ENCODE data around the gene VTA1.
"Not testable (repeated sequence)": the region's sequence is repeated elsewhere in the genome, so short reads cannot be mapped to it uniquely, and the experiment has no call there.

The VTA1 gene

DNA sequence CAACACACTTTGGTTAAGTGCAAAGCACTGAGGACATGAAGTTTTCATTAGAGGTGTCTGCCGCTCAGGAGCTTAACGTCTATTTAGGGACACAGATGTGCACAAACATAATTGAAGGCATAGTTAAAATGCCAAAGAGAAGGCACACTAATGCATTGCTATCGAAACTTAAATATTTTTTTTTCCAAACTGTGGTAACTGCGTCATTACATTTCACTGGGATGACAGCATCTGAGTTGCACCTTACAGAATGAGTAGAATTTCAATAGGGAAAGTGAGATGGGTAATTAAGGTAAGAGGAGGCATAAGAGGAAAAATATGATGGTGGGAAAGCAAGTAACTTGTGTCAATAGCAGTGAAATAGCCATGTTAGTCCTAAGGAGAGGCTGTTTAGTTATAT is 79.7 kb downstream of the VTA1 start:
- Histone ChIP-seq H4K20me1 (no peaks in the 10 kb centered on the region), H3K9ac (no peak overlapping the region), H3K27ac (no peak overlapping the region), H3K27me3 (no peaks in the 10 kb centered on the region), H3K36me3 (peaks cover 0 to 11% (median 0%) of the 10 kb centered on the region in 11 experiments; a peak in 4 of 22 replicates), H3K4me1 (no peaks in the 10 kb centered on the region), H3K9me3 (replicated peaks in 1 of 11) (peaks cover 0 to 22% (median 0%) of the 10 kb centered on the region in 11 experiments; a peak in 4 of 22 replicates), H3K4me2 (no peak overlapping the region), H3K4me3 (no peak overlapping the region)
- no peak for TF ChIP-seq Cebpa-rat (IDR thresholded peaks at IDR 0.05)

DNA sequence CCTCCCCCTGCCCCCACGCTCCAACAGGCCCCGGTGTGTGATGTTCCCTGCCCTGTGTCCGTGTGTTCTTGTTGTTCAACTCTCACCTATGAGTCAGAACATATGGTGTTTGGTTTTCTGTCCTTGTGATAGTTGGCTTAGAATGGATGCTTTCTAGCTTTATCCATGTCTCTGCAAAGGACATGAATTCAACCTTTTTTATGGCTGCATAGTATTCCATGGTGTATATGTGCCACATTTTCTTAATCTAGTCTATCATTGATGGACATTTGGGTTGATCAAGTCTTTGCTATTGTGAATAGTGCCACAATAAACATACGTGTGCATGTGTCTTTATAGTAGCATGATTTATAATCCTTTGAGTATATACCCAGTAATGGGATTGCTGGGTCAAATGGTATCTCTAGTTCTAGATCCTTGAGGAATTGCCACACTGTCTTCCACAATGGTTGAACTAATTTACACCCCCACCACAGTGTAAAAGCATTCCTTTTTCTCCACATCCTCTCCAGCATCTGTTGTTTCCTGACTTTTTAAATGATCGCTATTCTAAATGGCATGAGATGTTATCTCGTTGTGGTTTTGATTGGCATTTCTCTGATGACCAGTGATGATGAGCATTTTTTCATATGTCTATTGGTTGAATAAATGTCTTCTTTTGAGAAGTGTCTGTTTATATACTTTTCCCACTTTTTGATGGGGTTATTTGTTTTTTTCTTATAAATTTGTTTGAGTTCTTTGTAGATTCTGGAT is 82.6 kb downstream of the VTA1 start:
- H3K9ac ChIP-seq, H3K36me3 ChIP-seq, H4K20me1 ChIP-seq, H3K27me3 ChIP-seq, H3K27ac ChIP-seq, H3K4me1 ChIP-seq, H3K4me2 ChIP-seq, H3K4me3 ChIP-seq: not testable (repeated sequence)
- H3K9me3 ChIP-seq (replicated peaks in 1 of 11) = peaks cover 0 to 22% (median 0%) of the 10 kb centered on the region in 11 experiments; a peak in 4 of 22 replicates

DNA sequence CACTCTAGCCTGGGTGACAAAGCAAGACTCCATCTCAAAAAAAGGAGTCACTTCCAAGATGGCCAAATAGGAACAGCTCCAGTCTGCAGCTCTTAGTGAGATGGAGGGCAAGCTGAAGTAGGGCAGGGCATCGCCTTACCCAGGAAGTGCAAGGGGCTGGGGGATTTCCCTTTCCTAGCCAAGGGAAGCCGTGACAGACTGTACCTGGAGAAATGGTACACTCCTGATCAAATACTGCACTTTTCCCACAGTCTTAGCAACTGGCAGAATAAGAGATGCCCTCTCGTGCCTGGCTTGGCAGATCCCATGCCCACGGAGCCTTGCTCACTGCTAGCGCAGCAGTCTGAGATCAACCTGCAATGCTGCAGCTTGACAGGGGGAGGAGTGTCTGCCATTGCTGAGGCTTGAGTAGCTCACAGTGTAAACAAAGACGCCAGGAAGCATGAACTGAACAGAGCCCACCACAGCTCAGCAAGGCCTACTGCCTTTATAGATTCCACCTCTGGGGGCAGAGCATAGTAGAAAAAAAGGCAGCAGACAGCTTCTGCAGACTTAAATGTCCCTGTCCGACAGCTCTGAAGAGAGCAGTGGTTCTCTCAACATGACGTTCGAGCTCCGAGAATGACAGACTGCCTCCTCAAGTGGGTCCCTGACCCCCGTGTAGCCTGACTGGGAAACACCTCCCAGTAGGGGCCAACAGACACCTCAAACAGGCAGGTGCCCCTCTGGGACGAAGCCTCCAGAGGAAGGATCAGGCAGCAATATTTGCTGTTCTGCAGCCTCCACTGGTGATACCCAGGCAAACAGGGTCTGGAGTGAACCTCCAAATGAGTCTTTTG is 85.4 kb downstream of the VTA1 start:
- not testable (repeated sequence) for H4K20me1 ChIP-seq, H3K4me2 ChIP-seq, H3K27ac ChIP-seq, H3K9ac ChIP-seq, H3K4me3 ChIP-seq, H3K27me3 ChIP-seq, H3K36me3 ChIP-seq, H3K4me1 ChIP-seq
- H3K9me3 ChIP-seq (replicated peaks in 1 of 11) = peaks cover 0 to 18% (median 0%) of the 10 kb centered on the region in 11 experiments; a peak in 4 of 22 replicates

DNA sequence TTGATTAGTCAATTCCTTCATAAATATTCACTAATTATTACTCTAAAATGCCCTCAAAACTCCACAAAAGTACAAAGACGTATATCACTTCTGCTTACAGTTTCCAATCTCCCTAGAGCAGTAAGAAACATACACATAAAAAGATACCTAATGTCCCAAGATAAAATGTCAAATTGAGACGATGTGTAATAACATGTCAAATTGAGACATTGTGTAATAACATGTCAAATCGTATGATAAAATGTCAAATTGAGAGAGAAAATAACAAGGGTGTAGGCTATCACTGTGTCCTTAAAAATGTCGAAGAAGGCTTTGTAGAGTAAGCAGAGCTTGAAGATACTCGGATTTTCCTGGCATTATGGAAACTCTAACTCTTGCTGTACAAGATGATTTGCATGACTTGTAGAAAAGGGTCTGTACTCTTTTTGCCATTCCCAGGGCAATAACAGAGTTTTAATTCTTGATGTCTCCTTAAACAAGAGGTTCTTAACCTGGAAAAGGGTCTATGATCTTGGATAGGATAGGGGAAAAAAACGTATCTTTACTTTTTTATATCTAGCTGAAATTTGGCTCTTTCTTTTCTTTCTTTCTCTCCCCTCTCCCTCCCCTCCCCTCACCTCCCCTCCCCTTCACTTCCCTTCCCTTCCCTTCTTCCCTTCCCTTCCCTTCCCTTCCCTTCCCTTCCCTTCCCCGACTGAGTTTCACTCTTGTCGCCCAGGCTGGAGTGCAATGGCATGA is 87.1 kb downstream of the VTA1 start:
- Histone ChIP-seq H3K9me3 (replicated peaks in 1 of 11) (peaks cover 0 to 7% (median 0%) of the 10 kb centered on the region in 11 experiments; a peak in 2 of 22 replicates), H3K36me3 (no peaks in the 10 kb centered on the region), H3K27me3 (no peaks in the 10 kb centered on the region), H3K4me3 (no peak overlapping the region), H3K4me1 (no peaks in the 10 kb centered on the region), H4K20me1 (no peaks in the 10 kb centered on the region), H3K27ac (no peak overlapping the region), H3K4me2 (no peak overlapping the region), H3K9ac (no peak overlapping the region)
- TF ChIP-seq Cebpa-rat (IDR thresholded peaks at IDR 0.05) = no peak

DNA sequence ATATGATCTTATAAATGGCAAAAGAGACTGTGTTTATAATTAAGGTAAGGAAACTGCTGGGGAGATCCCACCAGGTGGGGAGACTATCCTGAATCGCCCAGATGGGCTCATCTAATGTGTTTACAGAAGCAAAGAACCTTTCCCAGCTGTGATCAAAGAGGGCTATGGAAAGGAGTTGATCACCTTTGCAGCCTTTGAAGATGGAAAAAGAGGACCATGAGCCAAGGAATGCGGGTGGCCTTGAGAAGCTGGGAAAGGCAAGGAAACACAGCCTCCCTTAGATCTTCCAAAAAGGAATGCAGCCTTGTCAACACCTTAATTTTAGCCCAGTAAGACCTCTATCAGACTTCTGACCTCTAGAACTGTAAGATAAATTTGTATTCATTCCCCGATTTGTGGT is 88.2 kb downstream of the VTA1 start:
- H3K4me3 ChIP-seq = no peak overlapping the region
- no peak for TF ChIP-seq Cebpa-rat (IDR thresholded peaks at IDR 0.05)
- no peak overlapping the region for H3K27ac ChIP-seq
- no peaks in the 10 kb centered on the region for H4K20me1 ChIP-seq
- no peaks in the 10 kb centered on the region for H3K27me3 ChIP-seq
- H3K4me1 ChIP-seq = no peaks in the 10 kb centered on the region
- no peak overlapping the region for H3K9ac ChIP-seq
- H3K9me3 ChIP-seq (replicated peaks in 1 of 11) = no peaks in the 10 kb centered on the region
- no peaks in the 10 kb centered on the region for H3K36me3 ChIP-seq
- H3K4me2 ChIP-seq = no peak overlapping the region

DNA sequence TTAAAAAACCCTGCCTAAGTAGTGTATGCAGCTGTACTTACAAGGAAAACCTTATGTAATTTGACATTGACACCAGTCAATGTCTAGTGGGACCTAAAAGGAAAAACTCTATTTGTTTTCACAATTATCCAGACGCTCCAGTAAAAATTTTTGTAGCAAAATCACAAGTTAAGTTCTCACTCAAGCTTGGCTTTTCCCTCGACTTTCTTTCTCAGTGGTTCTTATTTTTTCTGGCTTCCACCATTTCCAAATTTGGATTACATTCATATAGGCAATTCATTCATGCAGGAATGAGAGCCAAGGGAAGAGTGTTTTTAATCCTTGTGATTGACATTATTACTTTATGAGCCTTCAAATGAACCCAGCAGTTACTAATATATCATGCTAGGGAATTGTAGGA is 88.7 kb downstream of the VTA1 start:
- Histone ChIP-seq H3K36me3 (no peaks in the 10 kb centered on the region), H4K20me1 (no peaks in the 10 kb centered on the region), H3K27ac (no peak overlapping the region), H3K27me3 (no peaks in the 10 kb centered on the region), H3K4me2 (no peak overlapping the region), H3K9ac (no peak overlapping the region), H3K4me3 (no peak overlapping the region), H3K9me3 (replicated peaks in 1 of 11) (no peaks in the 10 kb centered on the region), H3K4me1 (peaks cover 0 to 5% (median 0%) of the 10 kb centered on the region in 10 experiments; a peak in 4 of 20 replicates)
- no peak for TF ChIP-seq Cebpa-rat (IDR thresholded peaks at IDR 0.05)

DNA sequence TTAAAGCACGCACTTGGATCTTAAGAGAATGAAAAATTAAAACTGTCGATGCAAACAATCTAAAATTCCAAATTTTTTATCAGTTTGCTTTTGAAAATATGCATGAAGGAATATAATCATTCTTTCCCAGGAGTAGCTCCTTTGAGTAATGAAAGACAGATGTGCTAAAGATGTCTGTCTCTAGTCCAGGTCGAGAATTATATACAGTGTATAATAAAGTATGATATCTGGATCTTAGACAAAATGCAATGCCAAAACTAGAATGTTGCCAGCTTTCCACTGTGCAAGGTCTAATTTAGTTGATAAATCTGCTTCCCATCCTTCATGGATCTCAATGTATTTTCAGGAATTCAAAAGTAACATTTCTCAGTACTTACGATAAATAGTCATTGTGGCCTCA is 89.6 kb downstream of the VTA1 start:
- Histone ChIP-seq H3K4me1 (peaks cover 0 to 13% (median 0%) of the 10 kb centered on the region in 10 experiments; a peak in 4 of 20 replicates), H3K4me2 (no peak overlapping the region), H3K36me3 (no peaks in the 10 kb centered on the region), H4K20me1 (no peaks in the 10 kb centered on the region), H3K9me3 (replicated peaks in 1 of 11) (no peaks in the 10 kb centered on the region), H3K27me3 (no peaks in the 10 kb centered on the region), H3K4me3 (no peak overlapping the region), H3K27ac (no peak overlapping the region), H3K9ac (no peak overlapping the region)
- TF ChIP-seq Cebpa-rat (IDR thresholded peaks at IDR 0.05) = no peak

DNA sequence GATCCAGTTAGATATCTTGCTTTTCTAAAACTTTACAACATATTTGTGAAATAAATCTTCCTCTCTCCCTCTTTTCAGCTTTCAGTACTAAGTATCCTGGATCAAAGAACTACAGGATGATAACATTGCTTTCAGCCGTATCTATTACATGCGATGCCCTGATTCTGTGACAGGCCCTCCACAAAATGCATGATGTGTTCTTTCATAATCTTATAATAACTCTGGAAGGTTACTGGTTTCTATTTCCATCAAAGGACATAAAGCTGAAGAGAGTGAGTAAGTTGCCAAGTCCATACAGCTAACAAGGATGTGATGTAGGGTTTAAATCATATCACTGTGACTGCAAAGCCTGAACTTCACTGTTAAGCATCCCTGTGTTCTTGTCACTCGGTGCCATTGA is 91.8 kb downstream of the VTA1 start:
- H3K4me1 ChIP-seq = peaks cover 0 to 13% (median 0%) of the 10 kb centered on the region in 10 experiments; a peak in 4 of 20 replicates
- H3K36me3 ChIP-seq = no peaks in the 10 kb centered on the region
- no peak overlapping the region for H3K9ac ChIP-seq
- no peak for TF ChIP-seq Cebpa-rat (IDR thresholded peaks at IDR 0.05)
- H3K4me3 ChIP-seq = no peak overlapping the region
- no peaks in the 10 kb centered on the region for H3K27me3 ChIP-seq
- no peaks in the 10 kb centered on the region for H4K20me1 ChIP-seq
- H3K4me2 ChIP-seq = no peak overlapping the region
- no peaks in the 10 kb centered on the region for H3K9me3 ChIP-seq (replicated peaks in 1 of 11)
- H3K27ac ChIP-seq = no peak overlapping the region

DNA sequence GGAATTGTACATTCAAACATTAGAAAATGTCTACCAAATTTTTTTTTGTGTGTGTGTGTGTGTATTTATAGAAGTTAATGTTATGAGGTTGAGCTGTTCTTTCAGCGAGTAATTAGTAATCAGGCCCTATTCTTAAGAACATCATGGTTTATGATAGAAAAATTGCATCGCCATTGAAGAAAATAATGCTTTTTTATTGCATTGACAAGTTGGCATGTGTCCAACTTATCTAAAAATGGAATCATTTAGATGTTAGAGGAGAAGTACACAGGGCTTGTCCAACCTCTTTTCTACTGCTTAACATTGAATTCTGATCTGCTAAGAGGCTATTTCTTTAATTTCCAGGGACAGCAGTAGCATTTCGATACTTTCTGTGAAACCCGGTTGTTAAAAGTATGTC is 93.1 kb downstream of the VTA1 start:
- no peaks in the 10 kb centered on the region for H3K9me3 ChIP-seq (replicated peaks in 1 of 11)
- H3K27me3 ChIP-seq = no peaks in the 10 kb centered on the region
- H3K36me3 ChIP-seq = no peaks in the 10 kb centered on the region
- H3K4me3 ChIP-seq = no peak overlapping the region
- no peak overlapping the region for H3K9ac ChIP-seq
- no peak for TF ChIP-seq Cebpa-rat (IDR thresholded peaks at IDR 0.05)
- no peak overlapping the region for H3K4me2 ChIP-seq
- peaks cover 0 to 13% (median 0%) of the 10 kb centered on the region in 10 experiments; a peak in 4 of 20 replicates for H3K4me1 ChIP-seq
- no peaks in the 10 kb centered on the region for H4K20me1 ChIP-seq
- no peak overlapping the region for H3K27ac ChIP-seq

All from BLaER1 treated with 17β-estradiol and CSF1 and Interleukin-3, amounts not matched to agents 10 nM and 100 nM (cell line).